CD4-positive, CD25-positive, alpha-beta regulatory T cell (primary cell): ENCODE measurements around the gene SPATC1L. TPM values are rescaled to one million over a fixed set of nuclear protein-coding genes. Genes with fewer than 3 reads are reported as not detected.

ENCODE experiments used
- ATAC-seq, 2 donors: fragments of 150-1000 bp; cut with Tn5 transposase; one replicate each; pipeline ENCODE4 v1.10.0; 2021; ENCODE audit warnings: low read depth in 2 of 2, moderate number of reproducible peaks in 2 of 2, moderate library complexity in 1 of 2
- DNase-seq, 3 donors: peaks; one replicate each; pipeline versions ENCODE4 v3.0.0 to v3.0.0-alpha.2; 2012 to 2022; ENCODE audit warnings: mixed read lengths in 1 of 3
- H3K27ac ChIP-seq: one replicate; pipeline ENCODE4 v1.7.0; 2013; ENCODE audit warnings: mild to moderate bottlenecking, low read length; ENCODE audit not compliant: insufficient read depth, poor library complexity, severe bottlenecking
- H3K27me3 ChIP-seq: one replicate; pipeline ENCODE4 v1.7.0; 2013; ENCODE audit warnings: low read length; ENCODE audit not compliant: control insufficient read depth, insufficient read depth
- H3K36me3 ChIP-seq: one replicate; pipeline ENCODE4 v1.7.0; 2013; ENCODE audit warnings: mild to moderate bottlenecking, low read length, moderate library complexity; ENCODE audit not compliant: control insufficient read depth, insufficient read depth
- H3K4me1 ChIP-seq: 2 replicates; pipeline ENCODE4 v1.7.0; 2013; ENCODE audit warnings: mild to moderate bottlenecking, low read length; ENCODE audit not compliant: insufficient read depth, control insufficient read depth, poor library complexity, severe bottlenecking
- H3K4me3 ChIP-seq: one replicate; pipeline ENCODE4 v1.7.0; 2013; ENCODE audit warnings: low read depth, mild to moderate bottlenecking, low read length, moderate library complexity
- H3K9me3 ChIP-seq, 2 experiments: 1 replicate in 1 of 2; 2 replicates in 1 of 2; pipeline ENCODE4 v1.7.0; 2013; ENCODE audit warnings: low read length in 2 of 2, mild to moderate bottlenecking in 1 of 2, moderate library complexity in 1 of 2; ENCODE audit not compliant: control insufficient read depth in 2 of 2
- H3K27ac Mint-ChIP-seq, 3 donors: one replicate each; pipeline ENCODE4 v1.8.0; 2020 to 2022; ENCODE audit warnings: mild to moderate bottlenecking in 3 of 3, mixed read lengths in 3 of 3, moderate library complexity in 2 of 3
- H3K27me3 Mint-ChIP-seq: one replicate; pipeline ENCODE4 v1.8.0; 2022; ENCODE audit warnings: mild to moderate bottlenecking, mixed read lengths
- H3K36me3 Mint-ChIP-seq: one replicate; pipeline ENCODE4 v1.8.0; 2020; ENCODE audit warnings: mixed read lengths
- H3K4me1 Mint-ChIP-seq, 4 donors: one replicate each; pipeline ENCODE4 v1.8.0; 2020 to 2022; ENCODE audit warnings: mixed read lengths in 4 of 4, mild to moderate bottlenecking in 1 of 4
- H3K4me3 Mint-ChIP-seq, 4 donors: one replicate each; pipeline ENCODE4 v1.8.0; 2020 to 2022; ENCODE audit warnings: mild to moderate bottlenecking in 4 of 4, mixed read lengths in 4 of 4, moderate library complexity in 3 of 4
- H3K9me3 Mint-ChIP-seq, 7 donors: one replicate each; pipeline ENCODE4 v1.8.0; 2020 to 2022; ENCODE audit warnings: mixed read lengths in 7 of 7, mild to moderate bottlenecking in 3 of 7, moderate library complexity in 2 of 7
- polyA plus RNA-seq, 4 donors: library from polyadenylated mRNA; unstranded; fragments of 300-500 nt; fragmentation: Illumina TruSeq; gene quantifications; one replicate each; pipeline ENCODE4 v1.2.3, GENCODE V29; 2021
- total RNA-seq: library from RNA; stranded (reverse); gene quantifications from one replicate; pipeline ENCODE4 v1.2.3, GENCODE V29; 2022

The SPATC1L gene
- total and polyA plus RNA-seq, 5 donors from 2014 or later = 1.7 to 9.2 (median 6.0) TPM

- H3K27me3 ChIP-seq = no peaks in the 10 kb centered on the region
- H3K27ac ChIP-seq = no peak overlapping the region
- no peaks in the 10 kb centered on the region for H3K36me3 Mint-ChIP-seq
- peaks cover 8% of the 10 kb centered on the region for H3K27me3 Mint-ChIP-seq
- H3K27ac Mint-ChIP-seq = no peak overlapping the region
- ATAC-seq = no peak
- peaks cover 2 to 9% of the 10 kb centered on the region in 2 experiments for H3K9me3 ChIP-seq
- no peaks in the 10 kb centered on the region for H3K4me1 ChIP-seq
- no peaks in the 10 kb centered on the region for H3K4me1 Mint-ChIP-seq
- DNase-seq = no peak
- H3K4me3 ChIP-seq = no peak overlapping the region
- H3K4me3 Mint-ChIP-seq = no peak overlapping the region
- H3K36me3 ChIP-seq = no peaks in the 10 kb centered on the region
- peaks cover 0 to 1% (median 0%) of the 10 kb centered on the region in 7 donors for H3K9me3 Mint-ChIP-seq
These were observed 70.6 kb downstream of the SPATC1L start for GRCh38 chr21:46113497-46114176.

GRCh38 chr21:46112725-46113215, 71.5 kb downstream of the SPATC1L start:
- ATAC-seq (no peak), DNase-seq (no peak)
- H3K36me3 Mint-ChIP-seq = no peaks in the 10 kb centered on the region
- Histone ChIP-seq H3K4me3 (no peak overlapping the region), H3K36me3 (no peaks in the 10 kb centered on the region), H3K27ac (no peak overlapping the region), H3K9me3 (peaks cover 7 to 12% of the 10 kb centered on the region in 2 experiments), H3K27me3 (peaks cover 2% of the 10 kb centered on the region), H3K4me1 (no peaks in the 10 kb centered on the region)
- H3K27me3 Mint-ChIP-seq = peaks cover 8% of the 10 kb centered on the region
- H3K4me1 Mint-ChIP-seq = no peaks in the 10 kb centered on the region
- H3K27ac Mint-ChIP-seq = no peak overlapping the region
- peaks cover 0 to 8% (median under 1%) of the 10 kb centered on the region in 7 donors for H3K9me3 Mint-ChIP-seq
- no peak overlapping the region for H3K4me3 Mint-ChIP-seq

- no peak for ATAC-seq
- no peak overlapping the region for H3K27ac Mint-ChIP-seq
These were observed 72.2 kb downstream of the SPATC1L start for GRCh38 chr21:46111857-46112724.

GRCh38 chr21:46111193-46111571, 73.1 kb downstream of the SPATC1L start:
- no peaks in the 10 kb centered on the region for H3K36me3 Mint-ChIP-seq
- Histone ChIP-seq H3K9me3 (peaks cover 7 to 12% of the 10 kb centered on the region in 2 experiments), H3K27ac (no peak overlapping the region), H3K27me3 (peaks cover 2% of the 10 kb centered on the region), H3K36me3 (no peaks in the 10 kb centered on the region), H3K4me1 (no peaks in the 10 kb centered on the region), H3K4me3 (no peak overlapping the region)
- ATAC-seq = no peak
- peaks cover 0 to 16% (median 2%) of the 10 kb centered on the region in 7 donors for H3K9me3 Mint-ChIP-seq
- H3K4me1 Mint-ChIP-seq = no peaks in the 10 kb centered on the region
- no peak for DNase-seq
- H3K27ac Mint-ChIP-seq = no peak overlapping the region
- no peak overlapping the region for H3K4me3 Mint-ChIP-seq
- peaks cover 8% of the 10 kb centered on the region for H3K27me3 Mint-ChIP-seq

More at GRCh38 chr21:46111857-46112724, 72.2 kb downstream of the SPATC1L start:
- H3K4me1 ChIP-seq = no peaks in the 10 kb centered on the region
- H3K27me3 Mint-ChIP-seq = peaks cover 8% of the 10 kb centered on the region
- H3K27me3 ChIP-seq = peaks cover 2% of the 10 kb centered on the region
- no peaks in the 10 kb centered on the region for H3K4me1 Mint-ChIP-seq
- peaks cover 0 to 15% (median 2%) of the 10 kb centered on the region in 7 donors for H3K9me3 Mint-ChIP-seq
- no peaks in the 10 kb centered on the region for H3K36me3 Mint-ChIP-seq
- H3K36me3 ChIP-seq = no peaks in the 10 kb centered on the region
- H3K4me3 ChIP-seq = no peak overlapping the region
- DNase-seq = no peak
- peaks cover 7 to 12% of the 10 kb centered on the region in 2 experiments for H3K9me3 ChIP-seq
- H3K4me3 Mint-ChIP-seq = no peak overlapping the region
- H3K27ac ChIP-seq = no peak overlapping the region

Other genes with a start within 250 kb of the SPATC1L start
- 2.2 TPM for gene COL6A1, start 202.7 kb downstream of the SPATC1L start, total RNA-seq
- 1 to 10 TPM in 1 of 4 donors, under 1 TPM in 3; 0.10 to 1.1 (median 0.64) TPM for gene COL6A1, start 202.7 kb downstream of the SPATC1L start, polyA plus RNA-seq
- 12.9 TPM for gene COL6A2, start 86.3 kb downstream of the SPATC1L start, total RNA-seq
- gene COL6A2, start 86.3 kb downstream of the SPATC1L start, polyA plus RNA-seq = 1 to 10 TPM in 2 of 4 donors, under 1 TPM in 2; 0.08 to 3.8 (median 0.83) TPM
- not detected for gene FTCD, start 28.9 kb downstream of the SPATC1L start, total RNA-seq
- under 1 TPM in 1 of 4 donors, not detected in 3; 0.38 TPM for gene FTCD, start 28.9 kb downstream of the SPATC1L start, polyA plus RNA-seq
- gene LSS, start 44.3 kb upstream of the SPATC1L start, total RNA-seq = 51.6 TPM
- gene LSS, start 44.3 kb upstream of the SPATC1L start, polyA plus RNA-seq = 10 to 100 TPM in 3 of 4 donors, 1 to 10 TPM in 1; 8.8 to 18.0 (median 12.3) TPM
- gene MCM3AP, start 101.2 kb upstream of the SPATC1L start, total RNA-seq = 139 TPM
- 10 to 100 TPM; 30.7 to 47.2 (median 44.8) TPM for gene MCM3AP, start 101.2 kb upstream of the SPATC1L start, polyA plus RNA-seq
- gene YBEY, start 101.9 kb upstream of the SPATC1L start, total RNA-seq = 10.9 TPM
- 10 to 100 TPM; 13.6 to 18.3 (median 15.4) TPM for gene YBEY, start 101.9 kb upstream of the SPATC1L start, polyA plus RNA-seq
- gene C21orf58, start 139.4 kb upstream of the SPATC1L start, total RNA-seq = 5.2 TPM
- under 1 TPM; 0.64 to 0.96 (median 0.83) TPM for gene C21orf58, start 139.4 kb upstream of the SPATC1L start, polyA plus RNA-seq
- 64.5 TPM for gene PCNT, start 139.7 kb upstream of the SPATC1L start, total RNA-seq
- 10 to 100 TPM in 2 of 4 donors, 1 to 10 TPM in 2; 5.3 to 13.7 (median 9.5) TPM for gene PCNT, start 139.7 kb upstream of the SPATC1L start, polyA plus RNA-seq